GM19240 (cell line): ENCODE results near the gene IDH3G.

Experiments used
- DNase-seq: peaks from one replicate; pipeline ENCODE4 v3.0.0; 2011; ENCODE audit warnings: low spot score; ENCODE audit not compliant: insufficient read length

IDH3G gene

GRCh38 chrX:153816831-153817690, 22.9 kb upstream of the IDH3G start:
- no peak for DNase-seq

- DNase-seq, result no peak
Observed at GRCh38 chrX:153814591-153815315, 20.6 kb upstream of the IDH3G start.

DNA sequence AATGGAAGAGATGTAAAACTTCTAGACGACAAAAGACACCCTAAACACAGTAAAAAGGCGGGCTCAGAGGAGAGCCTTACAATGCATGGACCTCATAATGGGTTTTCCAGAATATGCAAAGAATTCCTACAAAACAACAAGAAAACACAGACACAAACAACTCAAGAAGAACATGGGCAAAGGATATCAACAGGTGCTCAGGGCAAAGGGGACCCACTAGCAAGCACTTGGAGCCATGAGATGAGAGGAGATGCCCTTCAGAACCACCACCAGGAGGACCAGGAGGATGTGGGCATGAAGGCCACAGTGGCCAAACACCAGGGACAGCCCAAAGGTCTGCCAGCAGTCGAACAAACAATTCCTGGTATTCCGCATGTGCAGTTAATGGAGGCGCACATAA, 19.0 kb upstream of the IDH3G start:
- no peak for DNase-seq

DNA sequence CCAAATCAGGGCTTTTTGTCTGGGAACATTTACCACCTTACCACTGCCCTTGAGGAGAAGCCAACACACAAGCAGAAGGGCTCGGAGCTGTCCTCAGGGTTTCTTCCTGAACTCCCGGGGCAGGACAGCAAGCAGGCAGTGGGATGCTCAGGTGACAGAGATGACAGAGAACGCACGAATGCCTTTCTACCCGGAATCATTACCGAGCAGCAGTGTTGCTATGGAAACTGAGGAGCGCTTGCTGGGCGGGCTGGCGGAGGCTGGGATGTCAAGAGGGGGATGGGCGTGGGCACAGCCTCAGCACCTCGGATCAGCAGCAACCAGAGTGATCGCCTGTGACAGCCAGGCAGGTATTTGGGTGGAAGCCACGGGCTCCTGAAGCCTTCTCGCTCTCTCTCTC, 18.0 kb upstream of the IDH3G start:
- no peak for DNase-seq

GRCh38 chrX:153807976-153808375, 13.8 kb upstream of the IDH3G start:
- no peak for DNase-seq

DNA sequence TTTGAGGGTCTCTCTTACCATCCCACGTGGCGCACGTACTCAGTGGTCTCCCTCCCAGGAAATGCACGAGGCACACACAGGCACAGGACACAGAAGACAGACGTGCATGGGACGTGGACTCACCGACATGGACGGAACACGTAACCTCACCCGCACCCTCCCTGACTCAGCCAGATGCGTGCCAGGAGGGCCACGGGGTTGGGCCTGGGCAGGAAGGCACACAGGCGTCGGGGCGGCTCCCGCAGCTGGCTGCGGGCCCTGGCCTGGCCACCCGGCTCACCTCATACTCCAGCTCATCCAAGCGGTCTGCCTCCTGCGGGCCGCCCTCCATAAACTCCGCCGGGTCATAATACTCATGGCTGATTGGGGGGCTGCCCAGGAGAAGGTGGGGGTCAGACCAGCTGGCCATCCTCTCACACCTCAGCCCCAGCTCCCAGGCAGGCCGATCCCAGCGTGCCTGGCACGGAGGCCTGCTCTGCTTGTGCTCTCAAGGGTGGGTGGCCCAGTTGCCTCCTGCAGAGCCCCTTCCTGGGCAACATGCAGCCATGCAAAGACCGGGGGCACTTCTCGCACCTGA, 12.9 kb upstream of the IDH3G start:
- no peak for DNase-seq

GRCh38 chrX:153805436-153805835, 11.3 kb upstream of the IDH3G start:
- DNase-seq, result no peak

DNA sequence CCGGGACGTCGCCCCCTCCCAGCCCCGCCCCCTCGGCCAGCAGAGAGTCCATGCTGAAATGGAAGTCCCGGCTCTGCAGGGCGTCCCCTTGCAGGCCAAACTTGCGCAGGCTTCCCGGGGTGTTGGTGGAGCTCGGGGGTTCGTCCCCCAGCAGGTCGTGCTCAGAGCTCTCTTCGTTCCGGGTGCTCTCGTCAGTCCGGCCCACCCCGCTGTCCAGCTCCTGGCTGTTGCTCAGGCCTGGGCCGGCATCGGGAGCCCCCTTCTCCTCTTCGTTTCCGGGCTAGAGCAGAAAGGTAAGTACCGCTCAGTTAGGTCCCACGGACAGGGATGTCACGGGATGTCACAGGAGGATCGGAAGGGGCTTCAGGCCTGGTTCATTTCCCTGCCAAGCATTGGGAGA, 10.4 kb upstream of the IDH3G start:
- no peak for DNase-seq

GRCh38 chrX:153804100-153804595, 10.0 kb upstream of the IDH3G start:
- DNase-seq, result no peak

GRCh38 chrX:153803211-153804099, 9.3 kb upstream of the IDH3G start:
- DNase-seq, result no peak

DNA sequence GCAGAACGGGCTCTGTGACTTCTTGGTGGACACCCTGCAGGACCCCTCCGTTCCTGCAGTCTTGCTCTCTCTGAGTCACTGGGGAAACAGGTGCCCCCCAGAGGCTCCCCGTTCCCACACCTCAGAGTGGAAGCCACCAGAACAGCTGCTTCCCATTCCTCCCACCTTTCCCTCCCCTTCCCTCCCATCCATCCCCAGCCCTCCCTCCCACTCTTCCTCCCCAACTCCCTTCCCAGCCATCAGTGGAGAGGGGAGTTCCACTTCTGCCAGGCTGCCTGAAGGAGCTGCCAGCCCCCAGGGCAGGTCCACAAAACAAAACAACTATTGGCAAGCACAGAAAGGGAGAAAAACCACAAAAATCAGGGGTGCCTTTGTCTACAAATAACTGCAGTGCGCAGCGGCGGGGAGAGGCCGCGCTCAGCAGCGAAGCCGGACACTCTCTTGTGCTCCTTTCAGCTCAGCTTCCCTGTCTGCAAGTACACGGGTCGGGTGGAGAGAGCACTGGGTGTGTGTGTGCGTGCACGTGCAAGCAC, 8.4 kb upstream of the IDH3G start:
- DNase-seq, result no peak

DNA sequence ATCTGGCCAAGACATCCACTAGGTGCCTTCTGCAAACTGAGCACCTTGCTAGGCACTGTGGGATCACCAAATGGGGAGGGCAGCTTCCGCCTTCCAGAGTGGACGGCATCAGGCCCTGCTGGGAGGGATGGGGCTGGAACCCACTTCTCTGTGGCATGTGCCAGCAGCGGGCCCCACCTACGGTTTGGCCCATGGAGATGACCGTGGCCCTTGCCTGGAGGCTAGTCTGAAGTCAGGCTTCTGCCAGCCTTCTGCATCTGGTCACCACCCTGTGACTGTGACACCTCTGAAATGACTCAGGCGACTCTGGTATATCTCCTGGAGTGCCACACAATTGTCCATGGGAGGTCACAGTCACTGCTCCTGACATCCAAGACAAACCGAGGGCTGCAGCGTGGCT, 7.5 kb upstream of the IDH3G start:
- no peak for DNase-seq

DNA sequence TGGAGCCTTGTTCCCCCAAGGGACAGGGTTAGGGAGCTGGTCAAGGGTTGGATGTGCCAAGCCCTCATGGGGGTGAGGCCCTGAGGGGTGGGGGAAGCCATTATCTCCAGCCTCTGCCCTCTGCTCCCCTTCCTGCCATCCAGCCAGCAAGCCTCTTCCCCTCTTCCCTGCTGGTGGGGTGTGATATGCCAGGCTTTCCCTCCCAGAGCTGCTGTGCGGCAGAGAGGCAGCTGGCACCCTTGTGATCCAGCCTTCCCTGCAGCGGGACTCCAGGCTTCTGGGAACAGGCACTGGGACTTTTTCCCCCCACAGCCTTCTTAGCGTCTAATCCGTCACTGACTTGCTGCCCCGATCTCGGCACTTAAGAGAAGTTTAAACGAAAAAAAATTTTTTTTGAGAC, 6.6 kb upstream of the IDH3G start:
- no peak for DNase-seq

GRCh38 chrX:153800177-153800722, 6.1 kb upstream of the IDH3G start:
- no peak for DNase-seq

DNA sequence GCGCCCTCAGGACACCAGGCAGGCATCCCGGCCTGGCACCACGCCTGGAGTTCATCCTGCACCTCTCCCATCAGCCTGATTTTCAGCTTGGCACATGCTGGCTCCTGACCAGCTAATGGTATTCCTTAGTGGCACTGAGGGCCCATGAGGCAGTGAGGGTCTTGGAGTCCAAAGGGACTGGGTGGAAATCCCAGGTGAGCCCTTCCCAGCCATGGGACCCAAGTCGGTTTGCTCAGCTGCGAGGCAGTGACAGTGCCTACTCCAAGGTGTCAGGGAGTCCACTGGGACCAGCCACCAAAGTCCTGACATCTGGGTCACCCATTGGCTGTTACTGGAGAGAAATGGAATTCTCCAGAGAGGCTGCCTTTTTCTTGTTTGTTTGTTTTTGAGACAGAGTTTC, 5.2 kb upstream of the IDH3G start:
- no peak for DNase-seq

DNA sequence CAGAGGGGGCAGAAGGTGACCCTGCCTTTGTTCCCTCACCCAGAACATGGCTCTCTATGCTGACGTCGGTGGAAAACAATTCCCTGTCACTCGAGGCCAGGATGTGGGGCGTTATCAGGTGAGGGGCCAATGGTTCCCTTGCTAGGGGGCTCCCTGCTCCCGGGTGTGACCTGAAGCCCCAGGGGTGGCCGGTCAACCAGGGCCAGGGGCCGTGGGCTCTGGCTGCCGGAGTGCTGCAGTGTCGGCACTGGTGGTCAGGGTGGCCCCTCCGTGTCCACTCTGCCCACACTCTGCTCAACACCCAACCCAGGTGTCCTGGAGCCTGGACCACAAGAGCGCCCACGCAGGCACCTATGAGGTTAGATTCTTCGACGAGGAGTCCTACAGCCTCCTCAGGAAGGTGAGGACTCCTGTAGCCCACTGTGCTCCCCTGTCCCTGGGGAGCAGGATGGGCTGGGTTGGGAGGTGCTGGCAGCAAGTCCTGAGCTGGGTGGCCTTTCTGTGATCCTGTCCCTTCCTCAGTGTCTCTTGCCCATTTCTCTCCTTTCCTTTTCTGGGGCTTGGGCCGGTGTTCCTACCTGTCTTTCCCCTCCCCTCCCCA, 3.3 kb upstream of the IDH3G start:
- DNase-seq, result no peak

DNA sequence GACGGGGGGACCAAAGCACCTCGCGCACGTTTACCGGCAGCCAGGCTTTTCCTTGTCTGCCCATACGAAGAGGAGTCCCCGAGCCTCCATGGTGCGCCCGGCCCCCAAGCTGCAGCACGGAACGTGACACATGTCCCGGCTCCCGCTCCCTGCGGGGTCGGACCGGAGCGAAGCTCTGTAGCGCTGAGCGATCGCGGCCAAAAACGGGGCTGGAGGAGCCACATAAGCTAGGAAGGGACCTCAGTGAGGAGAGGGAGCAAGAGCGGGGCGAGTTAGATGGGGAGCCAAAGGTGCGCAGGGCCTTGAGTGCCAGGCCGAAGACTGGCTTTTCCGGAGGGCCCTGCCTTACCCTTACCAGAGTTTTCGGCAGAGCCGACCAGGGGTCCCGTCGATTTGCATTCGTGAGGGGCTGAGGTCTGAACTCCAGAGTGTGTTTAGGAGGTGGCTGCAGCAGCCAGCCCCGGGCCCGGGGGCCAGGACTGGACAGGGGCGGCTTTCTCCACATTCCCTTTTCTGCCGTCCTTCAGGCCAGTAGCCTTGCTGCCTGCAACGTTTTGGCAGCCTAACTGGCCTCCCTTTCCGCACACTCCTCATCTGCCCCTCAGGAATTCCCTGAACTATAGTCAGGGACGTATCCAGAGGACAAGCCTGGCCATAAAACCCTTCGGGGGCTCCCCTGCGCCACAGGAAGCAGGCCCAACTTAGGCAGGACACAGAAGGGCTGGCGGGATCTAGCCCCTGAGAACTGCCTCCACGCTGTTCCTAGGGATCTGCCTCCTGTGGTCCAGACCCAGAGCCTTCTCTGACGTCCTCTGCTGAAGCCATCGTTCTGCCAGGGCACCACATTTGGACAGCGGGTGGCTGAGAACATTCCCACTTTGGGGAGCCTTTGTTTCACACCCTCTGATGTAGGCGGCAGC, 982 bp upstream of the IDH3G start:
- DNase-seq, result no peak

- no peak for DNase-seq
Observed at GRCh38 chrX:153793291-153793690, 884 bp downstream of the IDH3G start.

DNA sequence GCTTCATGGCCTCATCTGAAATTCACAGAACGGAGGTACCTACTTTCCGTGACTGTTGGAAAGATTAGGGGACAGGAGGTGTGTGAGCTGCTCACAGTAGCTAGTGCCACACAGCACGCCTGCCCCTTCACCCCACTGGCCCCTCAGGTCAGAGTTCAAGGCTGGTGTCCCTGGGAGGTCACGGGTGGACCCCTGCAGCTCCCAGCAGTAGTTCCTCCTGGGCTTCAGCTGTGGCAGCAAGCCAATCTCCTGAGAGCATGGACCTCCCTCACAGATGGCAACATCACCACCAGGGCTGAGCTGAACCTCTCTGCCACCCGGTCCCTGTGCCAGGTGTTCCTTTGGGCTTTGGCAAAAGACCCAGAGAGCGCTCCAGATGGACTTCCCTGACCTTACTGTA, 1.8 kb downstream of the IDH3G start:
- DNase-seq, result no peak
